Measurements from ENCODE around the gene ACTBL2.

Gene ACTBL2

DNA sequence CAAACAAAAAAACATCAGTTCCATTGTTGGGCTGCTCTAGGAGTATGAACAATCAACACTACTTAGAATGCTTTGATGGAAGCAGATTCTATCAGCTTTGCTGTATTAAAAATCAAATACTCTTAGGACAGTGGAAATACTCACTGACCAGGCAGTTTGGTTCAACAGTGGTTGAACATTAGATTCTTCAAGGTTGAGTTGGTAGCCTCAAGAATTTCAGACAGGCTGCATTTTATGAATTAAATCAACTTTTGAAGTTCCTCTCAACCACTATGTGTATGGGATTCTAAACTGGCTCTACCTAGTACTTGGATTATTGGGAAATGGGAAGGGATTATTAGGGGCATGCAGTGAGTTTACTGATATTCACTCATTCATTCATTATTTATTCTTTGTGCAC, 35.0 kb downstream of the ACTBL2 start:
- no peak overlapping the region for H2AFZ ChIP-seq (ENCODE audit: insufficient read depth, low read length, poor library complexity)
- no peak overlapping the region for H2BK5ac ChIP-seq (ENCODE audit: low read depth, low read length, poor library complexity)
- H2BK120ac ChIP-seq (ENCODE audit: insufficient read depth, low read length, poor library complexity): no peak overlapping the region
- H4K8ac ChIP-seq (ENCODE audit: low read depth, low read length): no peak overlapping the region
- no peak overlapping the region for H4K12ac ChIP-seq (ENCODE audit: low read depth, low read length)
- H3K14ac ChIP-seq (ENCODE audit: low read length): no peak overlapping the region
- peaks cover 5 to 11% of the 10 kb centered on the region in 2 experiments for H3K4me1 ChIP-seq (ENCODE audit: control insufficient read depth in 1 of 2, insufficient read depth in 2 of 2, low read length in 2 of 2)
- H3K27me3 ChIP-seq (ENCODE audit: insufficient read depth, low read length): no peaks in the 10 kb centered on the region
- no peak overlapping the region for H3K18ac ChIP-seq (ENCODE audit: low read length)
- no peak overlapping the region for H3K23ac ChIP-seq (ENCODE audit: low read length)
- H3K79me1 ChIP-seq (ENCODE audit: low read length): no peaks in the 10 kb centered on the region
- H3K36me3 ChIP-seq (ENCODE audit: control insufficient read depth in 1 of 2, insufficient read depth in 2 of 2, low read length in 2 of 2): no peaks in the 10 kb centered on the region
- H3K9me3 ChIP-seq (ENCODE audit: insufficient read depth, low read depth, low read length): no peaks in the 10 kb centered on the region
- DNase-seq: no peak
- H4K91ac ChIP-seq (ENCODE audit: low read depth, low read length): no peak overlapping the region
- H3K4me2 ChIP-seq (ENCODE audit: low read length): no peak overlapping the region
- H3K4me3 ChIP-seq (ENCODE audit: low read depth, low read length): no peak overlapping the region
- H2AK5ac ChIP-seq (ENCODE audit: low read length): no peak overlapping the region
- H3K27ac ChIP-seq (ENCODE audit: low read depth, low read length): no peak overlapping the region
- H3K79me2 ChIP-seq (ENCODE audit: control insufficient read depth, insufficient read depth, low read length, poor library complexity): no peaks in the 10 kb centered on the region
- H3K4ac ChIP-seq (ENCODE audit: low read depth, low read length): no peak overlapping the region
- H2BK12ac ChIP-seq (ENCODE audit: low read length): no peak overlapping the region
- H3K9ac ChIP-seq (ENCODE audit: low read length): no peak overlapping the region

DNA sequence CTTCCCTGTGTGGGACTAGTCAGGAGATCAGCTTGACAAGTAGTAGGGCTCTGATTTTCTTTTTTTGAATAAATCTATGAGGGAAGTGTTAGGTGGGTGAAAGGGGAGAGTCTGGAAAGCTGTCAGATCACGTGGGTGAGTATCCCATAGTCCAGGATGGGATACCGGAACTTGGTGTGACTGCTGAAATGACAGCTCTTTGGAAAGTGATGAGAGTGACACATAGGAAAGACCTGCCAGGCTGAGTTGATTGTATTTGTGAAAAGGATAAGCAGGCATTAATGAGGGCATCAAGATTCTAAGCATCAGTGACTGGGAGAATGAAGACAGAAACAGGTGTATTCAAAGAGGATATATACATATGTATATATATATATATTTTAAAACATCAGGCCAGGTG, 35.6 kb downstream of the ACTBL2 start:
- H2BK120ac ChIP-seq (ENCODE audit: insufficient read depth, low read length, poor library complexity): no peak overlapping the region
- no peak overlapping the region for H3K18ac ChIP-seq (ENCODE audit: low read length)
- DNase-seq: no peak
- no peaks in the 10 kb centered on the region for H3K36me3 ChIP-seq (ENCODE audit: control insufficient read depth in 1 of 2, insufficient read depth in 2 of 2, low read length in 2 of 2)
- H4K8ac ChIP-seq (ENCODE audit: low read depth, low read length): no peak overlapping the region
- H2BK12ac ChIP-seq (ENCODE audit: low read length): no peak overlapping the region
- H4K91ac ChIP-seq (ENCODE audit: low read depth, low read length): no peak overlapping the region
- H3K4me2 ChIP-seq (ENCODE audit: low read length): no peak overlapping the region
- no CpG with 5 or more reads among the region's 2 CpGs for WGBS (ENCODE audit: extremely low coverage, insufficient coverage, insufficient read length)
- no peaks in the 10 kb centered on the region for H3K79me1 ChIP-seq (ENCODE audit: low read length)
- no peak overlapping the region for H3K9ac ChIP-seq (ENCODE audit: low read length)
- H3K9me3 ChIP-seq (ENCODE audit: insufficient read depth, low read depth, low read length): no peaks in the 10 kb centered on the region
- no peak overlapping the region for H3K27ac ChIP-seq (ENCODE audit: low read depth, low read length)
- H2BK5ac ChIP-seq (ENCODE audit: low read depth, low read length, poor library complexity): no peak overlapping the region
- H3K4me3 ChIP-seq (ENCODE audit: low read depth, low read length): no peak overlapping the region
- H3K14ac ChIP-seq (ENCODE audit: low read length): no peak overlapping the region
- H2AFZ ChIP-seq (ENCODE audit: insufficient read depth, low read length, poor library complexity): no peak overlapping the region
- H4K12ac ChIP-seq (ENCODE audit: low read depth, low read length): no peak overlapping the region
- H3K4me1 ChIP-seq (ENCODE audit: control insufficient read depth in 1 of 2, insufficient read depth in 2 of 2, low read length in 2 of 2): peaks cover 5 to 11% of the 10 kb centered on the region in 2 experiments
- H3K79me2 ChIP-seq (ENCODE audit: control insufficient read depth, insufficient read depth, low read length, poor library complexity): no peaks in the 10 kb centered on the region
- no peak overlapping the region for H2AK5ac ChIP-seq (ENCODE audit: low read length)
- no peaks in the 10 kb centered on the region for H3K27me3 ChIP-seq (ENCODE audit: insufficient read depth, low read length)
- no peak overlapping the region for H3K4ac ChIP-seq (ENCODE audit: low read depth, low read length)
- H3K23ac ChIP-seq (ENCODE audit: low read length): no peak overlapping the region

DNA sequence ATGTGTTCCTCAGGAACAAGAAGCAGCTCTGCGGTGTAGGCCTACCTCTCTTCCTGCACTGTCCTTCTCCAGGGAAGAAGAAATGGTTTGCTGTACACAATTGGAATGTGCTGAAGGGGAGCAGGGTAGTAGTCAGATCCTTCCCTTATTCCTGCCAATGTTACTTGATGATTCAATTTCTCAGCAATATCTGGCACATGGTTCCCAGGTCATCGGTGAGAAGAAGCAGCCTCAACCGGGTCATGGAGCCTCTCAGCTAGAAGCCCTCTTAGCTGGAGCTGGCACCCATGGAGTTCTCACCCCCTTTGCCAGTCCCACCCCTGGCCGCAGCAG, 36.9 kb downstream of the ACTBL2 start:
- no peak overlapping the region for H3K9ac ChIP-seq (ENCODE audit: low read length)
- WGBS (ENCODE audit: extremely low coverage, insufficient coverage, insufficient read length): no CpG with 5 or more reads among the region's 4 CpGs

DNA sequence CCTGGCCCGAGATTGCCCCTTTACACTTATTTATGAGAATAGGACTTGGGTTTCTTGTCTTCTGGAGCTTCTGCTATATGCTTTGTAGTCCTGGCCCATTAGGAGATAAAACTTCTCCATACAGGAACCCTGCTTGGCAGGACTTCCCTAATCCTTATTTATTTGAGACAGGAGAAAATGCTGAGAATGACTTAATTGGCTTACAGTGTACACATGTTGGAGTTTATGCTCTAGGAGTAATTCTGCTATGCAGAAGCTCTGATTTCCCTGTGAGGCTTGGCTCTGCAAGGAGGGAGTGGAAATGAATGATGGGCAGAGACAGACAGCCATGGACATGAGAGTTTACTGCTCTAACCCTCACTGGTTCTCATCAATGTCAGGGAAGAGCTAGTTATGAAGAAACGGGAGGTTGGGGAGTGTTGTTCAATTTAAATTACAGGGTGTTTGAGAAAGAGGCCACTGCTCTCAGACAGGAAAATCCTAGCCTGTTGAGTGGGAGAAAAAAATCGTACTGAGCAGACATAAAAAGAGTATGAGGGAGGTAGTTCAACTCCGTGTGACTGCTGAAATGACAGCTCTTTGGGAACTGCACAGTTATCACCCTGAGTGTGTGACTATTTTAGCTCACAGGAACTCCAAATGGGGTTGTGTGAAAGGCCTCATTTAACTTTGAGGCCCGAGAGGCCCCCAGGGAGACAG, 37.5 kb downstream of the ACTBL2 start:
- H3K18ac ChIP-seq (ENCODE audit: low read length): no peak overlapping the region
- no peak overlapping the region for H4K91ac ChIP-seq (ENCODE audit: low read depth, low read length)
- no peak overlapping the region for H3K14ac ChIP-seq (ENCODE audit: low read length)
- H2BK12ac ChIP-seq (ENCODE audit: low read length): no peak overlapping the region
- no peak overlapping the region for H4K8ac ChIP-seq (ENCODE audit: low read depth, low read length)
- no peak overlapping the region for H2AK5ac ChIP-seq (ENCODE audit: low read length)
- no peak overlapping the region for H2BK5ac ChIP-seq (ENCODE audit: low read depth, low read length, poor library complexity)
- H3K9me3 ChIP-seq (ENCODE audit: insufficient read depth, low read depth, low read length): no peaks in the 10 kb centered on the region
- no peak overlapping the region for H3K4ac ChIP-seq (ENCODE audit: low read depth, low read length)
- no peak overlapping the region for H2BK120ac ChIP-seq (ENCODE audit: insufficient read depth, low read length, poor library complexity)
- DNase-seq: no peak
- no peak overlapping the region for H3K23ac ChIP-seq (ENCODE audit: low read length)
- H2AFZ ChIP-seq (ENCODE audit: insufficient read depth, low read length, poor library complexity): no peak overlapping the region
- H3K4me3 ChIP-seq (ENCODE audit: low read depth, low read length): no peak overlapping the region
- no peak overlapping the region for H3K4me2 ChIP-seq (ENCODE audit: low read length)
- H3K9ac ChIP-seq (ENCODE audit: low read length): no peak overlapping the region
- no peaks in the 10 kb centered on the region for H3K79me1 ChIP-seq (ENCODE audit: low read length)
- no peaks in the 10 kb centered on the region for H3K36me3 ChIP-seq (ENCODE audit: control insufficient read depth in 1 of 2, insufficient read depth in 2 of 2, low read length in 2 of 2)
- H3K4me1 ChIP-seq (ENCODE audit: control insufficient read depth in 1 of 2, insufficient read depth in 2 of 2, low read length in 2 of 2): peaks cover 7 to 18% of the 10 kb centered on the region in 2 experiments
- no peaks in the 10 kb centered on the region for H3K79me2 ChIP-seq (ENCODE audit: control insufficient read depth, insufficient read depth, low read length, poor library complexity)
- H3K27ac ChIP-seq (ENCODE audit: low read depth, low read length): peak overlapping the region; percentile 33
- H3K27me3 ChIP-seq (ENCODE audit: insufficient read depth, low read length): no peaks in the 10 kb centered on the region
- WGBS (ENCODE audit: extremely low coverage, insufficient coverage, insufficient read length): no CpG with 5 or more reads among the region's 5 CpGs
- no peak overlapping the region for H4K12ac ChIP-seq (ENCODE audit: low read depth, low read length)

More for the DNA sequence above, 36.9 kb downstream of the ACTBL2 start:
- peak overlapping the region; percentile 32 for H2BK120ac ChIP-seq (ENCODE audit: insufficient read depth, low read length, poor library complexity)
- H3K4me1 ChIP-seq (ENCODE audit: control insufficient read depth in 1 of 2, insufficient read depth in 2 of 2, low read length in 2 of 2): peaks cover 7 to 18% of the 10 kb centered on the region in 2 experiments
- DNase-seq: no peak
- no peak overlapping the region for H2BK12ac ChIP-seq (ENCODE audit: low read length)
- no peak overlapping the region for H3K23ac ChIP-seq (ENCODE audit: low read length)
- no peak overlapping the region for H4K12ac ChIP-seq (ENCODE audit: low read depth, low read length)
- no peaks in the 10 kb centered on the region for H3K79me2 ChIP-seq (ENCODE audit: control insufficient read depth, insufficient read depth, low read length, poor library complexity)
- H3K27me3 ChIP-seq (ENCODE audit: insufficient read depth, low read length): no peaks in the 10 kb centered on the region
- H3K27ac ChIP-seq (ENCODE audit: low read depth, low read length): peak overlapping the region; percentile 33
- H3K4ac ChIP-seq (ENCODE audit: low read depth, low read length): no peak overlapping the region
- H3K36me3 ChIP-seq (ENCODE audit: control insufficient read depth in 1 of 2, insufficient read depth in 2 of 2, low read length in 2 of 2): no peaks in the 10 kb centered on the region
- no peaks in the 10 kb centered on the region for H3K79me1 ChIP-seq (ENCODE audit: low read length)
- no peak overlapping the region for H4K8ac ChIP-seq (ENCODE audit: low read depth, low read length)
- H3K4me2 ChIP-seq (ENCODE audit: low read length): no peak overlapping the region
- H2AK5ac ChIP-seq (ENCODE audit: low read length): no peak overlapping the region
- H3K18ac ChIP-seq (ENCODE audit: low read length): no peak overlapping the region
- H2AFZ ChIP-seq (ENCODE audit: insufficient read depth, low read length, poor library complexity): no peak overlapping the region
- H3K9me3 ChIP-seq (ENCODE audit: insufficient read depth, low read depth, low read length): no peaks in the 10 kb centered on the region
- no peak overlapping the region for H3K14ac ChIP-seq (ENCODE audit: low read length)
- H2BK5ac ChIP-seq (ENCODE audit: low read depth, low read length, poor library complexity): no peak overlapping the region
- no peak overlapping the region for H3K4me3 ChIP-seq (ENCODE audit: low read depth, low read length)
- no peak overlapping the region for H4K91ac ChIP-seq (ENCODE audit: low read depth, low read length)

Measured in trophoblast cell (in vitro differentiated cells and primary cell).